SK-N-MC (cell line): Measurements from ENCODE around the gene CDKN2C.

ENCODE experiments used
- DNase-seq: peaks from one replicate; pipeline ENCODE4 v3.0.0-alpha.2; 2011; ENCODE audit warnings: low read depth, low spot score
- H3K27ac ChIP-seq: fragments of 200-600 bp; sonication (generic); 2 replicates; pipeline ENCODE4 v1.5.1; 2016; ENCODE audit warnings: mixed run types
- H3K36me3 ChIP-seq: fragments of 200-600 bp; sonication (generic); 2 replicates; pipeline ENCODE4 v1.6.1; 2017; ENCODE audit warnings: antibody characterized with exemption, low read length, mixed read lengths; ENCODE audit not compliant: insufficient read depth
- H3K4me3 ChIP-seq: fragments of 200-600 bp; sonication (generic); 2 replicates; pipeline ENCODE4 v1.5.1; 2016
- H3K9ac ChIP-seq: fragments of 200-600 bp; sonication (generic); 2 replicates; pipeline ENCODE4 v1.8.0; 2017; ENCODE audit warnings: mixed run types, mixed read lengths; ENCODE audit not compliant: insufficient read length
- H3K9me3 ChIP-seq: fragments of 200-600 bp; sonication (generic); 2 replicates; pipeline ENCODE4 v1.6.1; 2017; ENCODE audit warnings: low read depth, mild to moderate bottlenecking, antibody characterized with exemption, low read length, moderate library complexity, mixed read lengths
- EZH2 ChIP-seq: fragments of 200-600 bp; sonication (generic); IDR thresholded peaks from one replicate; pipeline ENCODE4 v1.6.1; 2017; ENCODE audit warnings: antibody characterized with exemption
- FOXP2 ChIP-seq: optimal IDR thresholded peaks from 2 replicates; pipeline ENCODE3; 2011; ENCODE audit warnings: mild to moderate bottlenecking, moderate library complexity; ENCODE audit not compliant: insufficient read depth; ENCODE audit errors: extremely low read length, control extremely low read depth
- POLR2AphosphoS5 ChIP-seq: IDR thresholded peaks from 2 replicates; pipeline ENCODE4 v1.6.1; 2012; ENCODE audit warnings: mild to moderate bottlenecking, low read depth, low read length, borderline replicate concordance

The CDKN2C gene

GRCh38 chr1:50959303-50959912 is 10.6 kb upstream of the CDKN2C start:
- peaks cover 11% of the 10 kb centered on the region; the same call in 1 of the 2 replicates for H3K36me3 ChIP-seq
- H3K27ac ChIP-seq, result peak overlapping the region; percentile 80; the same call in 1 of the 2 replicates
- no peaks in the 10 kb centered on the region for H3K9me3 ChIP-seq
- TF ChIP-seq EZH2 (no peak), POLR2AphosphoS5 (0 out of 2 replicates have a peak, but pooled peaks have one; percentile 15)
- peak overlapping the region; percentile 81 for H3K9ac ChIP-seq
- peak overlapping the region; percentile 99 for H3K4me3 ChIP-seq
- no peak for DNase-seq

GRCh38 chr1:50959913-50960844 is 9.9 kb upstream of the CDKN2C start, which contains the start of gene FAF1:
Gene FAF1 (minus strand): TSS chr1:50960267. CDS start chr1:50959811, 456 bp downstream.
- TF ChIP-seq EZH2 (no peak), POLR2AphosphoS5 (peak; percentile 89; the same call in 1 of the 2 replicates)
- DNase-seq, result no peak
- peak within 1 kb of the TSS; percentile 99 for H3K4me3 ChIP-seq
- H3K9me3 ChIP-seq, result no peaks in the 10 kb centered on the region
- peak within 1 kb of the TSS; percentile 94 for H3K9ac ChIP-seq
- H3K36me3 ChIP-seq, result peaks cover 7% of the 10 kb centered on the region; the same call in 1 of the 2 replicates
- peak within 1 kb of the TSS; percentile 90 for H3K27ac ChIP-seq

- no peak for DNase-seq
- no peaks in the 10 kb centered on the region for H3K9me3 ChIP-seq
- no peak overlapping the region for H3K9ac ChIP-seq
- no peak overlapping the region for H3K27ac ChIP-seq
- TF ChIP-seq EZH2 (no peak), POLR2AphosphoS5 (no peak), FOXP2 (no peak)
- H3K36me3 ChIP-seq, result no peaks in the 10 kb centered on the region
- no peak overlapping the region for H3K4me3 ChIP-seq
Measured at GRCh38 chr1:50964863-50965262, 5.2 kb upstream of the CDKN2C start.

- DNase-seq, result no peak
- H3K4me3 ChIP-seq, result peak overlapping the region; percentile 82
- peak overlapping the region; percentile 95 for H3K27ac ChIP-seq
- H3K9me3 ChIP-seq, result no peaks in the 10 kb centered on the region
- H3K36me3 ChIP-seq, result peaks cover 6% of the 10 kb centered on the region; the same call in 1 of the 2 replicates
- TF ChIP-seq POLR2AphosphoS5 (no peak), EZH2 (no peak), FOXP2 (no peak)
- peak overlapping the region; percentile 94 for H3K9ac ChIP-seq
Measured at GRCh38 chr1:50966991-50967390, 3.1 kb upstream of the CDKN2C start.

GRCh38 chr1:50967416-50968157 is 2.5 kb upstream of the CDKN2C start:
- TF ChIP-seq POLR2AphosphoS5 (no peak), FOXP2 (no peak), EZH2 (no peak)
- H3K9ac ChIP-seq, result peak overlapping the region; percentile 94
- H3K27ac ChIP-seq, result peak overlapping the region; percentile 95
- no peak for DNase-seq
- H3K36me3 ChIP-seq, result peaks cover 7% of the 10 kb centered on the region; the same call in 1 of the 2 replicates
- peak overlapping the region; percentile 82 for H3K4me3 ChIP-seq
- no peaks in the 10 kb centered on the region for H3K9me3 ChIP-seq

- Histone ChIP-seq H3K9ac (peak overlapping the region; percentile 94), H3K9me3 (no peaks in the 10 kb centered on the region), H3K4me3 (peak overlapping the region; percentile 82), H3K36me3 (peaks cover 7% of the 10 kb centered on the region; the same call in 1 of the 2 replicates), H3K27ac (peak overlapping the region; percentile 95)
- TF ChIP-seq POLR2AphosphoS5, result peak; percentile 92
- no peak for TF ChIP-seq FOXP2
- DNase-seq, result no peak
Measured at GRCh38 chr1:50968158-50968820, 1.8 kb upstream of the CDKN2C start.

- H3K4me3 ChIP-seq, result peak overlapping the region; percentile 82
- peaks cover 10% of the 10 kb centered on the region for H3K36me3 ChIP-seq
- peak overlapping the region; percentile 93 for H3K27ac ChIP-seq
- no peaks in the 10 kb centered on the region for H3K9me3 ChIP-seq
- TF ChIP-seq EZH2, result no peak
- DNase-seq, result no peak
- H3K9ac ChIP-seq, result peak overlapping the region; percentile 90
Measured at GRCh38 chr1:50968821-50969610, 1.0 kb upstream of the CDKN2C start.
